Fibroblast of mammary gland (primary cell): ENCODE data around the gene SLC36A2.
A peak's percentile ranks its signal among the peaks of the same experiment; 100 is the strongest.

Experiments
- DNase-seq: peaks from one replicate; pipeline ENCODE4 v3.0.0-alpha.2; 2010; ENCODE audit warnings: low read depth
- H3K4me3 ChIP-seq: 2 replicates; pipeline ENCODE4 v1.5.1; 2011; ENCODE audit warnings: low read depth, mild to moderate bottlenecking, low read length, moderate library complexity; ENCODE audit not compliant: control insufficient read depth
- TF ChIP-seq, protein P1 (sequence below): conservative IDR thresholded peaks from 2 replicates; pipeline ENCODE4 v1.5.1; 2011; ENCODE audit warnings: low read depth, low read length, inconsistent platforms; ENCODE audit not compliant: control insufficient read depth, insufficient read depth

The SLC36A2 gene

DNA sequence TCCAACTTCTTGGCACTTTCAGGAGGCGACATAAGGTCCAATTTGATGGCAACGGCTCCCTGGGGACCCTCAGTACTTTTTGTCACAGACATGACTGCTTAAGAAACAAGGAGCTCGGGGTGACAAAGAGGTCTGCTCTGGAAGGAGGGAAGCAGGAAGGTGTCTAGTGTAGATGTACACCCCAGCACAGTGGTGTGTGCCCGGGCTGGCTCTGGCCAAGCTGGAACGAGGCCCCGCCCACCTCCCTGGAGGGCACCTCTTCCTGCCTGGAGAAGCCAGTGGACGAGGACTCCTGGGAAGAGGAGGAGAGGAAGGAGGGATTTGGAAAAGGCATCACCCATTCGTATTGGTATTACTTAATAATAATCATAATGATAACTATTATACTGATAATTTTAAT lies at the start of gene SLC36A2:
TSS of gene SLC36A2 (minus strand) at position 191 of the 400 bp plus-strand sequence. CDS start at position 92, 99 bp downstream.
- no peak for DNase-seq
- H3K4me3 ChIP-seq, result no peak within 1 kb of the TSS
- TF ChIP-seq, protein P1, sequence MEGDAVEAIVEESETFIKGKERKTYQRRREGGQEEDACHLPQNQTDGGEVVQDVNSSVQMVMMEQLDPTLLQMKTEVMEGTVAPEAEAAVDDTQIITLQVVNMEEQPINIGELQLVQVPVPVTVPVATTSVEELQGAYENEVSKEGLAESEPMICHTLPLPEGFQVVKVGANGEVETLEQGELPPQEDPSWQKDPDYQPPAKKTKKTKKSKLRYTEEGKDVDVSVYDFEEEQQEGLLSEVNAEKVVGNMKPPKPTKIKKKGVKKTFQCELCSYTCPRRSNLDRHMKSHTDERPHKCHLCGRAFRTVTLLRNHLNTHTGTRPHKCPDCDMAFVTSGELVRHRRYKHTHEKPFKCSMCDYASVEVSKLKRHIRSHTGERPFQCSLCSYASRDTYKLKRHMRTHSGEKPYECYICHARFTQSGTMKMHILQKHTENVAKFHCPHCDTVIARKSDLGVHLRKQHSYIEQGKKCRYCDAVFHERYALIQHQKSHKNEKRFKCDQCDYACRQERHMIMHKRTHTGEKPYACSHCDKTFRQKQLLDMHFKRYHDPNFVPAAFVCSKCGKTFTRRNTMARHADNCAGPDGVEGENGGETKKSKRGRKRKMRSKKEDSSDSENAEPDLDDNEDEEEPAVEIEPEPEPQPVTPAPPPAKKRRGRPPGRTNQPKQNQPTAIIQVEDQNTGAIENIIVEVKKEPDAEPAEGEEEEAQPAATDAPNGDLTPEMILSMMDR, result no peak

DNA sequence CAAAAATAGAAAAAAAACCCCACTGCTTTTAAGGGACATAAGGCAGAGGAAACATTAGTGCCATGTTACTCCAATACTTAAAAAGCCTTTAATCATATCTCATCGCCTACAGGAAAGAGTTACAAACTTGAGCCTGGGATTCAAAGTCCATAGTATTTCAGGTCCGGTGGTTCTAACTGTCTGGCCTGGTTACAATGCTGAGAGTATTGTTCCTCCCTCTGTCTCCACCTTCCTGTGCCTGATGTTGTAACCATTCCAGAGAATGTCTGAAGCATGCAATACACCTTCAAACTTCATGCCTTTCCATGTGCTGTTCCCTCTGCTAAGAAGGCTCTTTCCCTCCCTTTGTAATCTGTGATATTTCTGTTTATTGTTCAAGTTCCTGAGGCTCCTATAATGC lies 41.6 kb upstream of the SLC36A2 start:
- TF ChIP-seq, protein P1, result no peak
- no peak for DNase-seq
- no peak overlapping the region for H3K4me3 ChIP-seq

DNA sequence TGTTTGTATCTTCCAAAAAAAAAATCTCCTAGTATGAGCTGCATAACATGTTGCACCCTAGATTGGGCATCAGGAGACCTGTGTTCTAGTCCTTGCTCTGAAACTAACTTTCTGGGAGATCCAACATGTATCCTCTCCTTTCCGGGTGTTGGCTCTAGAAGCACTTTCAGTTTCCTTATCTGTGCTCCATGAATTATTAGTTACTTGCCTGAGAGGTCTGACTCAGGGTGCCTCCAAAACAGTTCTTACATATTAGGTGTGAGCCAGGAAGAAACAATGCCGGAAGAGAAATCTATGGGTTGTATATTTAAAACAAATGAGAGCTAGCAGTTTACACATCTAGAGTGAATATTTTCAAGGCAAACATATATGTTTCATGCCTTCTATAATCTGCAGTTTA lies 36.7 kb upstream of the SLC36A2 start:
- peak; percentile 24 for DNase-seq
- TF ChIP-seq, protein P1, result no peak
- no peak overlapping the region for H3K4me3 ChIP-seq

DNA sequence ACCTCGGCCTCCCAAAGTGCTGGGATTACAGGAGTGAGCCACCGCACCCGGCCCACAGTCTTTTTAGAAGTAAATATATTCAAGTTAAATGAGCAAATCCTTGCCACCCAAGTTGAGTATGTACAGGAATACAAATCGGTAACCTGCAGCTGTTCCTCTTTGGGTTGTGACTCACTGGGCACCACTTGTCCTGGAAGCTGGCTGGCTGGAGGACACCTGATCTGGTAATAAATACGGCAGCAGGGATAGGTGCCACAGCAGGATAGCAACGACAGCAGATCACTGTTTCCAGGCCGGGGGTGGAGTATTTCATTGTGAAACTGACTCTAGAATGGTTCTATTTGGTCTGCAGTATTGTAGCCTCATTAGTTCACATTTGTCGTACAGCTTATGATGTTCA lies 35.7 kb upstream of the SLC36A2 start:
- TF ChIP-seq, protein P1, result no peak
- H3K4me3 ChIP-seq, result no peak overlapping the region
- no peak for DNase-seq

DNA sequence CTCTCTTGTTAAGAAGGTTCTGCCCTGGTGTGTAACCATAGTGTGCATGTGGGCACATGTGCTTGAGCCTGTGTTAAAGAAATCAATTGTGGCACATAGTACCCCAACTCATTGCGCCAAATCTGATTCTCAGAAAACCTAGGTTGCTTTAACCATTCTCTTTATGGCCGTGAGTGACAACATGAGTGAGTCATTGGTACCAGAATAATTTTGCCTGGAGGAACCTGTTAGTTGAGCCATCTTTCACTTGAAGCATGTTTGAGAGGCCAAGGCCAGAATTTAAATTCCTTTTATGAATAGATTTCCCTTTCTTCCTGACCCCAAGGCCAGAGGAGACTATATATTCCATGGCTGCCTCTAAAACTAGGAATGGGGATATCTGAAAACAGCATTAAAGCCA lies 35.2 kb upstream of the SLC36A2 start:
- TF ChIP-seq, protein P1, result no peak
- no peak overlapping the region for H3K4me3 ChIP-seq
- no peak for DNase-seq

DNA sequence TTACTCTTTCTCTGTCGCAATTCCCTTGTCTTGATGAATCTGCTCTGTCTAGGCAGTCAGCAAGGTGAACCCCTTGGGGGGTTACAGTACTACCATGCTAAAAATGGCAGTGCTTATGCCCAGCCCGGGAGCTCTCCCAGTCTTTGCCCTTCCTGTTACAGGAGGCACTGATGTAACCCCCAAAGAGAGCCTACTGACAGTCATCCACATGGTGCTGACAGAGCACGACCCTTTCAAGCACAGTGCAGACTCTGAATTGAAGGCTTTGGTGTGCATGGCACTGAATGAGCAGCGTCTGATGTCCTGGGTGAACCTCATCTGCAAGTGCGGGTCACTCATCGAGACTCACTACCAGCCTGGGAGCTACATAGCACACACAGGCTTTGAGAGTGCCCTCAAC lies 34.5 kb upstream of the SLC36A2 start:
- TF ChIP-seq, protein P1, result no peak
- DNase-seq, result no peak
- H3K4me3 ChIP-seq, result no peak overlapping the region

DNA sequence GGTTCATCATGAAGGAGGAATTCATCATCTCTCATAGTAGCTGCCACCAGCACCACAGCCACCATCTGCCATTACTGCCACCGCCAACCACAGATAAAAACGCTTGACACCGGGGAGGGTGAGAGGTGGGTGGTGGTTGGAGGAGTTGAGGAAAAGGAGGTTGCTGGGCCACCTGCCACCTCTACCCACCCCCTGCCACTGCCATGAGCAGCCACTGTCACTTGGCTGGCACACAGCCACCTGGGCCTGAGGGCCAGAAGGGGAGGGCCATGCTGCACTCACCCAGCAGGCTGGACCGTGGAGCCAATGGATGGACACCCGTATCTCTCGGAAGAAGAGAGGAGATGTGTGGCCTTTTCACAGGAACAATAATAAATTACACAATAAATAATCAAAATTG lies 31.3 kb upstream of the SLC36A2 start:
- DNase-seq, result no peak
- no peak overlapping the region for H3K4me3 ChIP-seq
- TF ChIP-seq, protein P1, result no peak
